ENCODE results near the gene RECK.

Gene RECK

GRCh38 chr9:36100532-36100931 is 63.8 kb downstream of the RECK start:
- Histone ChIP-seq H3K79me2 (ENCODE audit: control insufficient read depth, low read length) (no peaks in the 10 kb centered on the region), H3K4me3 (ENCODE audit: low read length) (no peak overlapping the region), H3F3A (ENCODE audit: control insufficient read depth, insufficient read depth) (no peaks in the 10 kb centered on the region), H4K20me1 (ENCODE audit: control insufficient read depth, insufficient read depth, low read depth, low read length) (no peaks in the 10 kb centered on the region), H3K4me2 (ENCODE audit: low read length) (no peak overlapping the region), H3K9me3 (ENCODE audit: control insufficient read depth, insufficient read depth, low read length) (no peaks in the 10 kb centered on the region), H3K36me3 (ENCODE audit: control insufficient read depth, low read length) (no peaks in the 10 kb centered on the region), H3K27me3 (ENCODE audit: control insufficient read depth, low read length) (peaks cover 3% of the 10 kb centered on the region; the same call in 1 of the 2 replicates), H3K9me2 (replicated peaks; ENCODE audit: control insufficient read depth, low read length) (no peaks in the 10 kb centered on the region), H3K27ac (ENCODE audit: low read depth, low read length) (no peak overlapping the region), H3K4me1 (ENCODE audit: control insufficient read depth, low read length) (no peaks in the 10 kb centered on the region)
- TF ChIP-seq EZH2phosphoT487 (IDR thresholded peaks at IDR 0.05; ENCODE audit: borderline replicate concordance, low read length), result no peak
- TF ChIP-seq, protein P1, sequence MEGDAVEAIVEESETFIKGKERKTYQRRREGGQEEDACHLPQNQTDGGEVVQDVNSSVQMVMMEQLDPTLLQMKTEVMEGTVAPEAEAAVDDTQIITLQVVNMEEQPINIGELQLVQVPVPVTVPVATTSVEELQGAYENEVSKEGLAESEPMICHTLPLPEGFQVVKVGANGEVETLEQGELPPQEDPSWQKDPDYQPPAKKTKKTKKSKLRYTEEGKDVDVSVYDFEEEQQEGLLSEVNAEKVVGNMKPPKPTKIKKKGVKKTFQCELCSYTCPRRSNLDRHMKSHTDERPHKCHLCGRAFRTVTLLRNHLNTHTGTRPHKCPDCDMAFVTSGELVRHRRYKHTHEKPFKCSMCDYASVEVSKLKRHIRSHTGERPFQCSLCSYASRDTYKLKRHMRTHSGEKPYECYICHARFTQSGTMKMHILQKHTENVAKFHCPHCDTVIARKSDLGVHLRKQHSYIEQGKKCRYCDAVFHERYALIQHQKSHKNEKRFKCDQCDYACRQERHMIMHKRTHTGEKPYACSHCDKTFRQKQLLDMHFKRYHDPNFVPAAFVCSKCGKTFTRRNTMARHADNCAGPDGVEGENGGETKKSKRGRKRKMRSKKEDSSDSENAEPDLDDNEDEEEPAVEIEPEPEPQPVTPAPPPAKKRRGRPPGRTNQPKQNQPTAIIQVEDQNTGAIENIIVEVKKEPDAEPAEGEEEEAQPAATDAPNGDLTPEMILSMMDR (IDR thresholded peaks at IDR 0.05; ENCODE audit: low read depth, low read length, poor library complexity, severe bottlenecking), result no peak

- no peaks in the 10 kb centered on the region for H3K9me2 ChIP-seq (replicated peaks; ENCODE audit: control insufficient read depth, low read length)
- H4K20me1 ChIP-seq (ENCODE audit: control insufficient read depth, insufficient read depth, low read depth, low read length), result no peaks in the 10 kb centered on the region
- H3K4me3 ChIP-seq (ENCODE audit: low read length), result no peak overlapping the region
- H3K27me3 ChIP-seq (ENCODE audit: control insufficient read depth, low read length), result peaks cover 3% of the 10 kb centered on the region; the same call in 1 of the 2 replicates
- no peaks in the 10 kb centered on the region for H3K9me3 ChIP-seq (ENCODE audit: control insufficient read depth, insufficient read depth, low read length)
- no peaks in the 10 kb centered on the region for H3K4me1 ChIP-seq (ENCODE audit: control insufficient read depth, low read length)
- H3K36me3 ChIP-seq (ENCODE audit: control insufficient read depth, low read length), result no peaks in the 10 kb centered on the region
- no peak overlapping the region for H3K4me2 ChIP-seq (ENCODE audit: low read length)
- no peak for TF ChIP-seq EZH2phosphoT487 (IDR thresholded peaks at IDR 0.05; ENCODE audit: borderline replicate concordance, low read length)
- TF ChIP-seq, protein P1 (IDR thresholded peaks at IDR 0.05; ENCODE audit: low read depth, low read length, poor library complexity, severe bottlenecking), result no peak
- H3K79me2 ChIP-seq (ENCODE audit: control insufficient read depth, low read length), result no peaks in the 10 kb centered on the region
- no peaks in the 10 kb centered on the region for H3F3A ChIP-seq (ENCODE audit: control insufficient read depth, insufficient read depth)
- H3K27ac ChIP-seq (ENCODE audit: low read depth, low read length), result no peak overlapping the region
Measured at GRCh38 chr9:36101916-36102741, 65.4 kb downstream of the RECK start.

DNA sequence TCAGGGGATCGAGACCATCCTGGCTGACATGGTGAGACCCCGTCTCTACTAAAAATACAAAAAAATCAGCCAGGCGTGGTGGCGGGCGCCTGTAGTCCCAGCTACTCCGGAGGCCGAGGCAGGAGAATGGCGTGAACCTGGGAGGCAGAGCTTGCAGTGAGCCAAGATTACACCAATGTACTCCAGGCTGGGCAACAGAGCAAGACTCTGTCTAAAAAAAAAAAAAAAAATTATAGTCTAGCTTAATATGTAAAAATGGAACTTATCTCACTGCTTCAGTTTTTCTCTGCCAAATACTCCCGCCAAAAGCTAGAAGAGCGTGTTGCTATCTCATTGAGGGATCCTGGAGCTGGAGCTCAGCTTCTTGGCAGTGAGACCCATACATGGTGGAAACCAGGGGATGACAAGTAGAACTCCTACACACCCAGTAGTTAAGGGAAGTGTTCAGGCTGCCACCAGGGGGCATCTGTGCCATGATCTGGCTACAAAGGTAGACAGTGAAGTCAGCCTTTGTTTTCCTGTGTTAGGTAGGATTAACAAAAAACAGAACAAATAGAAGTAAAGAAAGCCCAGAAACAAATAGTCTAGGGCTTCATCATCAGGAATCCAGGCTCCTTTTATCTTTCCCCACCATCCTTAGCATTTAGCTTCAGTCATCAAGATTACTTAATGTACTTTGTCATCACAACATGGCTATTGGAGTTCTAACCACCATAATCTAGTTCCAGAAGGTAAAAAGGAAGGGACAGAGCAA is 66.2 kb downstream of the RECK start:
- Histone ChIP-seq H3K4me2 (ENCODE audit: low read length) (no peak overlapping the region), H3K4me1 (ENCODE audit: control insufficient read depth, low read length) (no peaks in the 10 kb centered on the region), H3K27me3 (ENCODE audit: control insufficient read depth, low read length) (no peaks in the 10 kb centered on the region; the same call in 1 of the 2 replicates), H3K79me2 (ENCODE audit: control insufficient read depth, low read length) (no peaks in the 10 kb centered on the region), H3K9me2 (replicated peaks; ENCODE audit: control insufficient read depth, low read length) (no peaks in the 10 kb centered on the region), H4K20me1 (ENCODE audit: control insufficient read depth, insufficient read depth, low read depth, low read length) (no peaks in the 10 kb centered on the region), H3K27ac (ENCODE audit: low read depth, low read length) (no peak overlapping the region), H3F3A (ENCODE audit: control insufficient read depth, insufficient read depth) (no peaks in the 10 kb centered on the region), H3K4me3 (ENCODE audit: low read length) (no peak overlapping the region), H3K9me3 (ENCODE audit: control insufficient read depth, insufficient read depth, low read length) (no peaks in the 10 kb centered on the region), H3K36me3 (ENCODE audit: control insufficient read depth, low read length) (no peaks in the 10 kb centered on the region)
- TF ChIP-seq, protein P1 (IDR thresholded peaks at IDR 0.05; ENCODE audit: low read depth, low read length, poor library complexity, severe bottlenecking), result peak; percentile 91
- no peak for TF ChIP-seq EZH2phosphoT487 (IDR thresholded peaks at IDR 0.05; ENCODE audit: borderline replicate concordance, low read length)

All from DOHH2 (cell line).